HG02642 (cell line): ENCODE measurements around the gene PLXDC2.
"Not testable (repeated sequence)": the region's sequence is repeated elsewhere in the genome, so short reads cannot be mapped to it uniquely, and the experiment has no call there.

Experiments used
- ATAC-seq: cut with Tn5 transposase; IDR thresholded peaks from one replicate; pipeline ENCODE4 v1.9.1; 2021; ENCODE audit warnings: mild to moderate bottlenecking; ENCODE audit not compliant: unreplicated experiment, poor library complexity

Gene PLXDC2

DNA sequence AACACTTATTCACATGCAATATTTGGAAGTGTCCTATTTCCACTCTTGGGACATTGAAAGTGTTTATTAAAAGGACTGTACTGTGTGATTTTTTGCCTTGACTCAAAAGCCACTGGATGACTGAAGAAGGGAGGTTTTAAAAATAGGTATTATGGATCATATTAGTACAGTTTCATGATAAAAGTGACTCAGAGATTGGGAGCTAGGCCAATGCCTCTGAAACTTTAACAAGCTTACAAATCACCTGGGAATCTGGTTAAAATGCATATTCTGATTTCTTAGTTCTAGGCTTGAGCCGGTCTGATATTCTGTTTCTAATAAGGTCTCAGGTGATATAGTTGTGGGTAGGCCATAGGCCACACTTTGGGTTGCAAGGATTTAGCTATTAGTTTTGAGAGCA, 191.2 kb downstream of the PLXDC2 start:
- no peak for ATAC-seq

DNA sequence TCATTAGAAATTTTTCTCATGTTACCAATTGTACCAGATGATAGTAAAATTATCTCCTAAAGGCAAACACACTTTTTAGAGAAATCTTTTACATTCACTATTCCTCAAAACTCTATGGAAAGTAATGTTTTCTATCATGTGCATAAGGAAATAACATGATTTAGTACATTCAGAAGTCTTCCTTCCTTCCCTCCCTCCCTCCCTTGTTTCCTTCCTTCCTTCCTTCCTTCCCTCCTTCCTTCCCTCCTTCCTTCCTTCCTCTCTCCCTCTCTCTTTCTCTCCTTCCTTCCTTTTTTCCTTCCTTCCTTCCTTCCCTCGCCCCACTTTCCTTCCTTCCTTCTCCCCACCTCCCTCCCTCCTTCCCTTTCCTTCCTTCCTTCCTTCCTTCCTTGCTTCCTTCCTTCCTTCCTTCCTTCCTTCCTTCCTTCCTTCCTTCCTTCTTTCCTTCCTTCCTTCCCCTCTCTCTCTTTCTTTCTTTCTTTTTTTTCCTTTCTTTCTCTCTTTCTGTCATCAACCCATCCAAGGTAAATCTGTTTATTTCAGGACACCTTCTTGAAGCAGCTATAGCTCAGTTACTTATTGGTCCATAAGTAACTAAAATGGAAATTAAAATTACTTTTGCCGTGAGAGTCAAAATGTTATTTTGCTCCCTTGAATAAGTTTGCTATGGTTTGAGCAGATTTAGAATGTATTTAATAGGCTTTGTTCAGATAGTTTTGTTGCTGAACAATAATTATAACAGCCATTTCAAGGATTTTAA, 197.9 kb downstream of the PLXDC2 start:
- ATAC-seq = no peak

- ATAC-seq = no peak
These were observed 201.7 kb downstream of the PLXDC2 start for GRCh38 chr10:20017961-20018360.

DNA sequence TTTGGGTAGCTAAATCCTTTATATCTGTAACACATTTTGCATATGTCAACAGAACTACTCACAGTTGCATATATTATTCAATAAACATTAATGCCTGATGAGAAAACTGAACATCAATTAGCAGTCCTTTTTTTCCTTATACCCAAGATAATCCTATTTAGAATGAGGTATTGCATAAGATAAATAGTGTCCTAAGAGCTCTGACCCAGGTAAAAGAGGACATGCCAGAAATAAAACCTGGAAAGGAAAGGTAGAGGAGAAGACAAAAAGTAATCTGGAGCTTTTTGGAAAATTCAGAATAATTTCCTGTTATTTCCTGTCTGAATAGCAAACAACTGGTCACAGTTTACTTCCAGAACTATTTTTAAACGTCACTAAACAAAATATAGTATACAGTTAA, 204.4 kb downstream of the PLXDC2 start:
- ATAC-seq = no peak

DNA sequence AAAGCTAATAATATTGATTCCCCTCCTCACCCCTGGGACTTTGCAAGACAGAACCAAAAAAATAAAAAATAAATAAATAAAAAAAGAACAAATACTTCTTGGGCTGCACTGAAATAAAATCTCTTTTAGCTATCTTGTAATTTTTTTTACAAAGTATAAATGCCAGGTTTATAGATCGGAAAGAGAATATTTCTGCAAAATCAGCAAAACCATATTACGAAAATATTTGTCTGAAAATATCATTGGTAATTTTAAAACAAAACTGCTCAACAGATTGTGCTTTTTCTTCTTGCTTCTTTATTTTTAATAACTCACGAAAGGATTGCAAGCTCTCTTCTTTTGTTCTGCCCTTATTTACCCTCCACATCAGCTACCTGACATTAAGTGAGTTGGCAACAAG, 213.3 kb downstream of the PLXDC2 start:
- ATAC-seq = no peak

- no peak for ATAC-seq
These were observed 217.2 kb downstream of the PLXDC2 start for GRCh38 chr10:20033476-20033875.

GRCh38 chr10:20034732-20035131, 218.5 kb downstream of the PLXDC2 start:
- no peak for ATAC-seq

- no peak for ATAC-seq
These were observed 223.8 kb downstream of the PLXDC2 start for GRCh38 chr10:20040012-20040411.

- no peak for ATAC-seq
These were observed 225.7 kb downstream of the PLXDC2 start for GRCh38 chr10:20041931-20042330.

DNA sequence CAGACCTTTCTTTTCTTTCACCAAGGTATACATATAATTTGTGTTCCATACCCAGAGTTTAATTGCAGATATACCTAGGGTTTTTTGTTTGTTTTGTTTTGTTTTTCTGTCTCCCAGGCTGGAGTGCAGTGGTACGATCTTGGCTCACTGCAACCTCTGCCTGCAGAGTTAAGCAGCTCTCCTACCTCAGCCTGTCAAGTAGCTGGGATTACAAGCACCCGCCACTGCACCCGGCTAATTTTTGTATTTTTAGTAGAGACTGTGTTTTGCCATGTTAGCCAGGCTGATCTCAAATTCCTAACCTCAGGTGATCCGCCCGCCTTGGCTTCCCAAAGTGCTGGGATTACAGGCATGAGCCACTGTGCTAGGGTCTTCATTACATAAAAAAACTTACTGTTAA, 228.9 kb downstream of the PLXDC2 start:
- not testable (repeated sequence) for ATAC-seq

DNA sequence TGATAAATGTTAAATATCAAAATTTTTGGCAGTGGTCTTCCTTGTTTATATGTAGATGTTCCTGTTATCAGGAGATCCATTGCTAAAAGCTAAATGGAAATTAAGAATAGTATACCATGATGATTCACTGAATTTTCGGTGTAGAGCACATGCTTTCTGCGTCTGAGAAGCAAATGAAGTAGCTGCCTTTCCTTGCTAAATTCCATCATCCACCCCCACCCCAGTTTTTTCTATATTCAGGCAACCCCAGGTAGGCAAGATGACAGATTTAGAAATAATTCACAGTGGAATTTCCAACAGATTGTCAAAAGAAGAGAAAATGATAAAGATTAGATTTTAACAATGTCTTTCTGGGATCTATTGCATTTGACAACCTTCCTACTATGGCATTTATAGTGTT, 231.9 kb downstream of the PLXDC2 start:
- no peak for ATAC-seq

DNA sequence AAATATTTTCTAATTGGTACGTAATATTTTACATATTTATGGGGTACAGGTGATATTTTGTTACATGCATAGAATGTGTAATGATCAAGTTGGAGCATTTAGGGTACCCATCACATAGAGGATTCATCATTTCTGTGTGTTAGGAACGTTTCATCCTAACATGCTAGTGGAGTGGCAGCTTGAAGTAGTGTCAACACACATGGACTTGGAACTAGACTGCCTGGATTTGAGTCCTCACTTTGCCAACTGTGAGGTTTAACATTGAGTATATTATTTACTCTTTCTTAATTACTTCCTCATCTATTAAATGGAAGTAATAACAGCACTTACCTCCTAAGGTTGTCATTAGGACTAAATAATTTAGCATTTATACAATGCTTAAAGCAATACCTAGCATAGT, 241.9 kb downstream of the PLXDC2 start:
- ATAC-seq = no peak

DNA sequence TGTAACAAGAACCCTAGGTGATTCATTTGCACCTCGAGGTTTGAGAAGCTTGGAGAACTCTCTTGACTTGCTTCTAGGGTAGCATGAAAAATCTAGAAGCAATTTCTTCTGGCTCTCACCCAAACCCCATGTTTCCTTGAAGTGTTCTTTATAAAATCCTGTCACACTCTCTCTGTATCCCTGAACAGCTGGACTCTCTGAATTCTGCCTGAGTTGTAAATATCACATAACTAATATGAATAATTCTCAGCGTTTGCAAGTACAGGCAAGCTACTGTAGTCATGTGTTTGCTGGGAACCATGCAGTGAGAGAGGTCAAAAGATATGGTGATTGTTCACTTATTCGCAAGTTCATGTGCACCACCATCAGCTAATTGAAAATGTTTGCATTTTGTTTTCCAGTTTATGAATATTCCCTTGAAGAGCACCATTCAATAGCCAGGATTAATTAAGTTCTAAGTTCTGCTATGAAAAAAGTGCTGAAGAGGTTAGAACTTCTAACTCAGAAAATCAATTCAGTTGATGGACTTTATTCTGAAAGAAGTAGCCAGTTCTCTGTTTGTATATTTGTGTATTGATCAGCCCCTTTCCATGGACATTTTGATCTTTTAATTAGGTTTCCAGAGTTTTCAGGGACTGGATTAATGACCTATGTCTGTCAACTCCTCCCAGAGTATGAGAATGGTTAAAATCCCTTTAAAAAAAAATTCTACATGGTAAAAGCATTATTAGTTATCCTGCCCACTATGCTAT, 243.0 kb downstream of the PLXDC2 start:
- ATAC-seq = no peak

- no peak for ATAC-seq
These were observed 249.6 kb downstream of the PLXDC2 start for GRCh38 chr10:20065814-20066213.

DNA sequence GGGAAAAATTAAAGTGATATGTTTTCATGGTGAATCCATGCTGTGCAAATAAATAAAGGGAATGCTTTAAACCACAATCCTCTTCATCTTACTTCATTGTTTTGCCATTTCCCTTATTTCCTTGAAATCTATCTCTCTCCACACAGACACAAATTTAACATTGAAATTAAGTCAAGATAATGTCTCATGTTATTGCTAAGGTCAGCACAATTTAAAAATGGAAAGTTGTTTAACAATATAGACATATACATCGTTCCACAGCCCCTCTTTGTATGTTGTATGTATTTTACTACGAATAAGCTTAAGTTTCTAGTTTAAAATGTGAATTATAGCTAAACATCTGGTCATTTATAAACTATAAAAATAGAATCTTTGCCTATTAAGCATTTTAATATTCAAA, 256.9 kb downstream of the PLXDC2 start:
- ATAC-seq = no peak

DNA sequence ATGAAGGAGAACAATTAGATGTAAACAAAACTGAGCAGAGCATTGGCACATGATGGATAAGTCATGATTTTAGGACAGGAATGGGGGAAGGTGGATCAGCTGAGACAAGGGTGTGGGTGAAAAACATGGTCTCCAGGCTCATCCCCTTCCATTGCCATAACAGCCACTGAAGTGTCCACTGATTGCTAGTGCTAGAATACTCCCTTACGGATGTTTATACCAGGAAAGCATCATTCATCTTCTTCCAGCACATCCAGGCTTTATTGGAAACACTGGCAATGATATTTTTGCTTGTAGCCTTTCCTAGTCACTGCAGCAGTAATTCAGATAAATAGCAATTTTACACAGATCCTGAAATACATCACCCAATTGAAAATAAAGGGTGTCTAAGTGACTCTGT, 259.5 kb downstream of the PLXDC2 start:
- ATAC-seq = no peak

GRCh38 chr10:20084451-20084850, 268.2 kb downstream of the PLXDC2 start:
- ATAC-seq = no peak

- ATAC-seq = no peak
These were observed 268.9 kb downstream of the PLXDC2 start for GRCh38 chr10:20085115-20085514.

GRCh38 chr10:20087353-20087752, 271.1 kb downstream of the PLXDC2 start:
- no peak for ATAC-seq

- ATAC-seq = no peak
These were observed 271.9 kb downstream of the PLXDC2 start for GRCh38 chr10:20088061-20088701.

- no peak for ATAC-seq
These were observed 273.6 kb downstream of the PLXDC2 start for GRCh38 chr10:20089879-20090278.
